Activated CD4-positive, alpha-beta T cell treated with anti-CD3 and anti-CD28 coated beads, Interleukin-2, amount 50 U/mL, for 4 hours (primary cell): Measurements from ENCODE around the gene ASRGL1.
A peak's percentile ranks its signal among the peaks of the same experiment; 100 is the strongest.

Source experiments
- DNase-seq, 2 experiments: peaks; one replicate each; pipeline ENCODE4 v3.0.0-alpha.2; 2020

ASRGL1 gene

GRCh38 chr11:62394825-62395538, 57.7 kb downstream of the ASRGL1 start:
- DNase-seq = peak in 1 of 2 experiments; percentile 21

DNA sequence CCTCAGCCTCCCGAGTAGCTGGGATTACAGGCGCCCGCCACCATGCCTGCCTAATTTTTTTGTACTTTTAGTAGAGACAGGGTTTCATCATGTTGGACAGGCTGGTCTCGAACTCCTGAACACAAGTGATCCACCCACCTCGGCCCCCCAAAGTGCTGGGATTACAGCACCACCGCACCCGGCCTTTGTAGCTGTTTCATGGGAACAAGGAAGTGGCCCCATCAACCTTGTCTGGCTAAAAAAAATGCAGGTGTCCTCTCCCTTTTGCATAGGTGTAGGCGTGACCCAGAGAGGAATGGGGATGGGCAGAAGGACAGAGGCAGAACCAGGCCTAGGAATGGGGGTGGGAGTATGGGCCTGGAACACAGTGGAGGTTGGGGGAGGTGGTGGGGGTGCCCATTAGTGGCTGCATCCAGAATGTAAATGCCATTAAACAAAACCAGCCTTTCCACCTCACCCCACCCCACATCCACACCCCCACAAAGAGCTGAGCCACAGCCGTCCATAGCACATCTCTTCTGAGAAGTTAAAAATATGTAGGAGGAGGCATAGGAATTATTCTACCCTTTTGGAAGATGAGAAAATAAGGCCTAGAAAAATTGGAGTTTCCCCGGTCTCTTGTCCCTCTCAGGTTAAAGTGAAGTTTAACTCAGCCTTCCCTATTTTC, 58.8 kb downstream of the ASRGL1 start:
- no peak for DNase-seq

DNA sequence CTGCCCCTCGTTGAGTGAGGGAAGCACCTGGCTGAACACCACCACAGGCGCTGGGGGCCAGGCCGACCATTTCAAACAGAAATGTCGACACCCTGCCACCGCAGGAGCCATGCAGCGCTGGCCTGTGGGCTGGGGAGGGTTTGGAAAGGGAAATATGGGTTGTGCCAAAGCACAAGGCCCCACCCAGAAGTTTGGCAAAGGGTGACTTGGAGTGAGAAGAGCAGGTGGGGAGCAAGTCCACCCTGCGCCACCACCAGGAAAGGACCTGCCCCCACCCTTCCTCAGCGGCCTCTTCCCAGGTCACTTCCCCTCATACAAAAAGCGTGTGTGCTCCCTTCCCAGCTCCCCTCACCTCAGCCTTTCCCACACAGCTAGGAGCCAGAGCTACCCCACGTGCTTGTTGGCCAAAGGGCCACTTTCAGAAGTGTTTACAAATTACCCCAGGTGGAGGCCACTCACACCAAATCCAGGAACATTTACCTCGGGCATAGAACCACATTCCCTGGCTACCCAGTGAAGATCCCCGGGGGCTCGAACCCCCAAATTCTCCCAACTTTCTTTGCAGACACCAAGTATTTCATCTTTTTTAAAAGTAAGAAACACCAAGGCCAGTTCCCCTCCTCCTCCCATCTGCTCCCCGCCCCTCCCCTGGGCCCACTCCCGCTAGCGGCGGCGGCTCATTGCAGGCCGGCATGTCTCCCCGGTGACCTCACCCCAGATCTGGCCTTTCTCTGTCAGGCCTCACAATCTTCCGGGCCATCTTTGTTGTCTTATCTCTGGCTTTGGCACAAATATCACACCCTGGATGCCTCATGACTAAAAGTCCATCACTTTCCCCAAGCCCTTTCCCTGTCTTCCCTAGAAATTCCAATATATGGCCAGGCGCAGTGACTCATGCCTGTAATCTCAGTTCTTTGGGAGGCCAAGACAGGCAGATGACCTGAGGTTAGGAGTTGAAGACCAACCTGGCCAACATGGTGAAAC, 61.1 kb downstream of the ASRGL1 start:
- DNase-seq = no peak

DNA sequence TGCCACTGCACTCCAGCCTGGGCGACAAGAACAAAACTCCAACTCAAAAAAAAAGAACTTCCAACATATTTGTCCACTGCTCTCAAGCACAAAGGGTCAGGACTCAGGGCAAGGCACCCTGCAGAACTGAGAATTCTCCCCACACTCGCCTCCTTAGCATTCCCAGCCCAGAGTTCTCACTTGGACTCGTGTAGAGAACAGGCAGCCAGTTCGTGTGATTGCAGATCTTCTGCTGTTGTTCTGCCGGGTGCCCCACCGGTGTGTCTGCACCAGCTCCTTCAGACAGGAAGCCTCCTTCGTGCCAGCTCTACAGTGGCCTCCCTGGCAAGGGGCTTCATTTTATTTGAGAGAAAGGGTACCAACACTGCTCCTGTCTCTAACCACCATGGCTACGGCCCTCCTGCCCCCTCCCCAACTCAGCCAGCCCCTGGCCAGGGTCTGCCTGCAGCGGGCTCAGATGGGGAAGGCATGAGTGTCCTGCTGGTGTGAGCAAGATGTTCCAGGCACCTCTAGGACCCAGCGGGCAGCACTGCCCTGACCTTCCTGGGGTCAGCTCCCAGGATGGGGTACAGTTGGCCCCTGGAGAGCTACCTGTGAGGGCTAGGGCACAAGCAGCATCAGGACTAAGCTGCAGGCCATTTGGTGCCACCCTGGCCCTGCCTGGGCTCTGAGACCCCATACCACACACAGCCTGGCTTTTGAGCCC, 62.1 kb downstream of the ASRGL1 start:
- DNase-seq = no peak

GRCh38 chr11:62399878-62400266, 62.6 kb downstream of the ASRGL1 start:
- no peak for DNase-seq

DNA sequence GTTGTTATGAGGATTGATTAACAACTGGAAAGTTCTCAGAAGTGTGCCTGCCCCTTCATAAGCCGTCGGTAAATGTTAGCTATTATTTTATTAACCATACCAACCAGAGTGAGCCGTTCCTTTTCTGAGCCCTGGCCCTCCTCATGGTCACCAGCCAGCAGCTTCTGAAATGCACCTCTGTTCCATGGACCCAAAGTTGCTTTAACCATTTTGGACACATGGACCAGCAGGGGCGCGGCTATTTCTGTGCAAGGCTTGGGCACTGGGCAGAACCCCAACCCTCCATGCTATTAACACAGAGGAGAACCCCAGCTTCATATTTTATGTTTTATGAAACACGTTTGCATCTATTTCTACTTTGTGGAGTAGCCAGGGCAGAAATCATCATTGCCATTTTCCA, 63.0 kb downstream of the ASRGL1 start:
- no peak for DNase-seq

DNA sequence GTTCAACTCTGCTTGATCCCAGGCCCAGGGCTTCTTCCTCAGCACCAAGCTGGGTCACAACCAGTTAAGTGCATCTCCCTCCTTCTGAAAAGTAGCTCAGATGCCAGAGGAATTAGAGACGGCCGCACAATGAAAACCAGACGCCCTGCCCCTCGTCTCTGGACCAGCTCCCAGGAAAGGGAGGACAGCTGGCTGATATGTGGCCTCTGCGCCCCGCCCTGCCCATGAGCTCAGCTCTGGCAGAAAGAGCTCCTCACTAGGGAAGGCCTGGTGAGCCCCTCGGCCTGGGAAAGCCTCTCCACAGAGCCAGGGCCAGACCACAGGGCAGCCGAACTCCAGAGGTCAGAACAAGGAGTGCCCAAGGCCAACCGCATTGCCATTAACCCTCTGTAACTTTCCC, 63.5 kb downstream of the ASRGL1 start:
- no peak for DNase-seq

DNA sequence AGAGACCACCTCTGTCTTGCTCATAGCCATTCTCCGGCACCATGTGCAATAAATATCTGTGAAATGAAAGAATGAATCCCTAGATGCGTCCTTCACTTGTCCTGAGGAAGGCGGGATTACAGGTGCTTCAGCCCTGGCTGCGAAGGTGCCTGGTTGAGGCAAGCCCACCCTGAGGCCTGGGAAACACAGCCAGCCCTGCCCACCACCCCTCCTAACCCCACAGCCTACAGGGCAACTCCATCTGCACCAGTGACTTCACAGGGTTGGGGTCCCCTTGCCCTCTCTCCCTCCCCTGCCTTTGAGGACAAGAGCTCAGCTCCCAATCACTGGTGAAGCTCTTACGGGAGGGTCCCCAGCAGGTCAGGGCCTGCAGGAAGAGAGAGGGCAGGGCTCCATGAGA, 64.1 kb downstream of the ASRGL1 start:
- DNase-seq = no peak

GRCh38 chr11:62401811-62402210, 64.6 kb downstream of the ASRGL1 start:
- no peak for DNase-seq

DNA sequence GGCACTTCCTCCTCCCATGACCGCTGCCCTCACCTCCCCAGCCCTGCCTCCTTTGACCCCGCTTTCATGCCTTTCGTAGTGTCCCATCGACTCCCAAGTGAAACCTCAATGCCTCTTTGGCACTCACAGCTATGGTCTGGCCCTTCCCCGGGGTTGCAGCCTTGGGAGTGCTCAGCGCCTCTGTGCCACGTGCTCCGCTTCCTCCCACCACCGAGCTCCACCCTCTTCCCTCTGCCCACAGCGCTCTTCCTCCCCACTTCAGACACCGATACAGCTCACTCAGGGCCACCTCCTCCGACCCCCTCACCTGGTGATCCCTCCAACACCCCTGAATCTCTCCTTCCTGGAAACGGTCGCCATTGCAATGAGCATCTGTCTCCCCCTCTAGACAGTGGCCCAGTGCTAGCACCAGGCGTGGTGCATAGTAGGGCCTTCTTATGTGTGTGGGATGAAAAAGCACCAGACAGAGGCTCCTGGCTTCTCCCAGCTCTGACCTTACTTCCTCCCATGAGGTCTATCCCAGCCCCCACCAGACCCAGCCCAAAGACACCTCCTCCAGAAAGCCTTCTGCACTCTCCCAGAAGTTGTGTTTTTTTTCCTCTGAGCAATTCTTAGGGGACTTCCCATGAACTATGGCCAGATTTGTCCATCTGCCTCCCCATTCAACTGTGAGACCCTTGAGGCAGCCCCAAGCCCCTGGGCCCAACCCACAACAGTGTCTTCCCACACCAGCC, 65.1 kb downstream of the ASRGL1 start:
- DNase-seq = peak; percentile 49 to 52

GRCh38 chr11:62402960-62403730, 65.9 kb downstream of the ASRGL1 start:
- no peak for DNase-seq

DNA sequence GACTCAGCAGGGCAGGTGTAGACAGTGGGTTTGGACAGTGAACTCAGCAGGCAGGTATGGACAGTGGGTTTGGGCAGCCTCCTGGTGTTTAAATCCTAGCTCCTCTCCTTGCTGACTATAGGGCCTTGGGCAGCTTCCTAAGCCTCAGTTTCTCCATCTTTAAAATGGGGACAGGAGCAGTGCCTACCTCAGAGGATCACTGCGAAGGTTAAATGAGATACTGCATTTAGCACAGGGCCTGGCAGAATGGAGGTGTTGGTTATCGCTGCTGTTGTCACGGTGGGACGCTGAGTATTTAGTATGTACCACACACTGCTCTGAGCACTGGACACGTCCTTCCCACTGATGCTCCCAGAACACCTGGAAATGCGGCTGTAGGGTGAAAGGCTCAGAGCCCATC, 67.2 kb downstream of the ASRGL1 start:
- DNase-seq = no peak

DNA sequence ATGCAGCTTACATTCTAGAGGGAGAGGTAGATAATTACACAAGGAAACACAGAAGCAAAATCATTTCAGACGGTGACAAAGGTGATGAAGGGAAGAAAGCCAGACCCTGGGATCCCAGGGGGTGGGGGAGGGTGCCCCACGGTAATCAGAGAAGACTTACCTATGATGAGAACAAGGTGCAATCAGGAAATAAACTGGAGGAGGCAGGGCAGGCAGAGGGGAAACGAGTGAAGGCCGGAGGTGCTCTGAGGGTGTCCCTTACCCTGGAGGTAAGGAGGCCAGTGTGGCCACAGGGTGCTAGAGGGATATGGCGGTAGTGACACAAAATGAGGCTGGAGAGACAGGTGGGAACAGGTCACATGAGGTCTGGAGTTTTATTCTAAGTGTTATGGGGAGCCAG, 67.7 kb downstream of the ASRGL1 start:
- no peak for DNase-seq

DNA sequence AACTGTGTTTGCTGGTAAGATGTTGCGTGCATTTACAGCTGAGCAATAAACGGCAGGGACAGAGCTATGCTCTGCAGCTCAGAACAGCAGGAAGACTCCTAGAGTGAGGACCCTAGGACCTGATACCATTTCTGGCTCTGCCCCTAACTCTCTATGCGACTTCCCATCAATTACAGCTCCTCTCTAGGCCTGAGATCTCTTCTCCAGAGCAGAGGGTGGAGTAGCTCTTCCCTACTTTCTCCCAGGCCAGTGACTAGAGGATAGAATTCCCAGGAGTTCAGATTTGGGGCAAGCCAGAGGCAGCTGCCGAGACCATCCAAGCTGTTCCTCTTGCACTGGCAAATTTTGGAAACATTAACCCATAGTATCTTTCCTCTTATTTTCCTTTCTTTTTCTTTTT, 68.8 kb downstream of the ASRGL1 start:
- DNase-seq = no peak

- DNase-seq = no peak
Measured at GRCh38 chr11:62409831-62410230, 72.6 kb downstream of the ASRGL1 start.

DNA sequence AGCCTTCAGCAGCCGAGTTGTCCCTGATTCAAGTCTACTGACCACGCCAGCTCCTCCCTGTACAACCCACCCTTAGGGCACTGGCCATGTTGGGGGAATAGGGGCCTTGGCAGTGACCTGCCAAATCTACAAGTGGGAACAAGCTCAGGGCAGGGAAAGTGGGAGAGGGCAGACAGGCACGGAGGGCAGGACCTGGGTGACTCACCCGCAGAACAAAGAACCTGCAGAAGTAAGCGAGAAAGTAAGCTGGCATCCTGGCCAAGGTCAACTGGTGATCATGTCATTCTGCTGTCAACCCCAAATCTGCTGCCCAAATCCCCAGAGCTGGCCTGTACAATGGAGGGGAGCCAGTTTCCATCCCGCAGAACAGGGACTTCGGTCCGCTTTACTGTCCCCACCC, 73.7 kb downstream of the ASRGL1 start:
- DNase-seq = no peak

GRCh38 chr11:62411524-62411923, 74.3 kb downstream of the ASRGL1 start:
- no peak for DNase-seq

GRCh38 chr11:62413060-62413696, 75.9 kb downstream of the ASRGL1 start:
- no peak for DNase-seq

DNA sequence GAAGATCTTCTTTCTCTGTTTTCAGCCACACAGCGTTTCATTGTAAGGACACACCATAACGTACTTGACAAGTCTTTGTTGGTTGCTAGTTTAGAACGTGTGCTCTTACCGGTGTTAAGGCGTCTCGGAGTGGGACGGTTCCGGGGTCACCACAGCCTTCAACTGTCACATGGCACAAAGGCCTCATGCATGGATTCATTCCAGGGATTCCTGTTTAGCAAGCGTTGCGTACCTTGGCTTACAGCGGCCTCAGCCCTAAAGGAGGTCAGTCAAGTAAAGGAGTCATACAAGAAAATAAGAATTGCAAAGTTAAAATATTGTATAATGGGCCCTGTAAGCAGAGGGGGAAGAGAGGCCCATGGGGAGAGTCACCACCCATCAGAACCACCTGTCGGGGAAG, 79.3 kb downstream of the ASRGL1 start:
- DNase-seq = no peak

- DNase-seq = no peak
Measured at GRCh38 chr11:62418136-62418535, 80.9 kb downstream of the ASRGL1 start.

DNA sequence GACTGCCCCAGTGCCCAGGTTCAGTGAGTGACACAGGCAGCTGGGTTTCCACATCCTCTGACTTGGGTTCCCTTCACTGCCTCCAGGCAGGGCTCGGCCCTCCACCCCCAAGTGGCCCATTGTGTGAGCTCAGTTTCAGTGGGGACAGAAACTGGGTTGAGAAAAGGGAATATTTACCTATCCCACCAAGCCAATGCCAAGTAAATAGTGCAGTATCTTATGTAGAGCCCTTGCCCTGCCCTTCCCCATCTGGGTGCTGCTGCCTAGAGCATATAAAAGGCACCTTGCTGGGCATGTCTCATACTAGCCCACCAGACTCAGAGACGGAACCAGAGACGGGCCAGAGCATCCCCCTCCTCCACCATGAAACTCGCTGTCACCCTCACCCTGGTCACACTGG, 81.5 kb downstream of the ASRGL1 start, which contains the start of gene SCGB1A1:
SCGB1A1 (plus strand) TSS at position 301 of the 400 bp plus-strand sequence; CDS start at position 364, 63 bp downstream.
- DNase-seq = no peak
